Cardiac muscle cell (in vitro differentiated cells and primary cell): ENCODE results near the gene SLC15A5. TPM values are rescaled to one million over a fixed set of nuclear protein-coding genes. Genes with fewer than 3 reads are reported as not detected.

Source experiments
- DNase-seq, 2 donors: peaks; one replicate each; pipeline versions ENCODE4 v3.0.0 to v3.0.0-alpha.2; 2010 to 2017; ENCODE audit warnings: low read depth in 1 of 2, low spot score in 1 of 2
- H3K27ac ChIP-seq: fragments of 200-600 bp; sonication (generic); 2 replicates; pipeline ENCODE4 v1.5.1; 2016
- H3K27me3 ChIP-seq: fragments of 200-600 bp; sonication (generic); 2 replicates; pipeline ENCODE4 v1.6.0; 2016; ENCODE audit warnings: control low read depth
- H3K36me3 ChIP-seq: fragments of 200-600 bp; sonication (generic); 2 replicates; pipeline ENCODE4 v1.5.1; 2016; ENCODE audit warnings: control low read depth
- H3K4me1 ChIP-seq: fragments of 200-600 bp; sonication (generic); 2 replicates; pipeline ENCODE4 v1.8.1; 2017; ENCODE audit warnings: low read depth, mild to moderate bottlenecking, mixed run types
- H3K4me3 ChIP-seq: fragments of 200-600 bp; sonication (generic); 2 replicates; pipeline ENCODE4 v1.5.1; 2016; ENCODE audit warnings: mild to moderate bottlenecking
- H3K9me3 ChIP-seq: fragments of 200-600 bp; sonication (generic); 2 replicates; pipeline ENCODE4 v1.5.1; 2017; ENCODE audit warnings: low read depth, mild to moderate bottlenecking, control low read depth
- CTCF ChIP-seq: IDR thresholded peaks from 2 replicates; pipeline ENCODE4 v1.5.1; 2012; ENCODE audit warnings: low read depth, mild to moderate bottlenecking, low read length
- polyA plus RNA-seq: library from polyadenylated mRNA; unstranded; fragments of >200 nt; fragmentation: Nextera tagmentation; extraction: Ambion mirVana; gene quantifications from 2 replicates; pipeline ENCODE4 v1.2.1, GENCODE V29; 2016
- total RNA-seq: library from RNA; depleted of rRNA; stranded (reverse); fragments of >200 nt; gene quantifications from 2 replicates; pipeline ENCODE4 v1.2.3, GENCODE V29; 2016

SLC15A5 gene
- total and polyA plus RNA-seq, 2 experiments from 2014 or later: not detected

GRCh38 chr12:16152885-16153673 lies 124.4 kb downstream of the SLC15A5 start:
- no peak overlapping the region for H3K27ac ChIP-seq
- H3K4me1 ChIP-seq: peaks cover 4% of the 10 kb centered on the region
- H3K4me3 ChIP-seq: no peak overlapping the region
- no peaks in the 10 kb centered on the region for H3K9me3 ChIP-seq
- no peaks in the 10 kb centered on the region for H3K27me3 ChIP-seq
- TF ChIP-seq CTCF: no peak
- DNase-seq: no peak
- H3K36me3 ChIP-seq: no peaks in the 10 kb centered on the region

GRCh38 chr12:16150276-16150675 lies 127.2 kb downstream of the SLC15A5 start:
- Histone ChIP-seq H3K27ac (no peak overlapping the region), H3K4me3 (no peak overlapping the region), H3K4me1 (peaks cover 4% of the 10 kb centered on the region), H3K36me3 (no peaks in the 10 kb centered on the region), H3K9me3 (no peaks in the 10 kb centered on the region), H3K27me3 (no peaks in the 10 kb centered on the region)
- DNase-seq: peak in 1 of 2 donors; percentile 3
- no peak for TF ChIP-seq CTCF

GRCh38 chr12:16148938-16149337 lies 128.5 kb downstream of the SLC15A5 start:
- Histone ChIP-seq H3K4me3 (no peak overlapping the region), H3K4me1 (peaks cover 4% of the 10 kb centered on the region), H3K27ac (no peak overlapping the region), H3K36me3 (no peaks in the 10 kb centered on the region), H3K9me3 (no peaks in the 10 kb centered on the region), H3K27me3 (no peaks in the 10 kb centered on the region)
- no peak for DNase-seq
- no peak for TF ChIP-seq CTCF

Other genes starting within 250 kb of the SLC15A5 start
- 41.6 and 44.8 TPM in 2 replicates for gene MGST1, start 70.0 kb upstream of the SLC15A5 start, total RNA-seq
- 250 and 261 TPM in 2 replicates for gene MGST1, start 70.0 kb upstream of the SLC15A5 start, polyA plus RNA-seq